NT2/D1 (cell line): Measurements from ENCODE around the gene RARG.

Source experiments
- SUZ12 ChIP-seq: IDR thresholded peaks from 2 replicates; pipeline ENCODE4 v1.6.1; 2011; ENCODE audit not compliant: insufficient read length, insufficient read depth; ENCODE audit errors: extremely low read depth
- YY1 ChIP-seq: IDR thresholded peaks from 2 replicates; pipeline ENCODE4 v1.6.1; 2011; ENCODE audit not compliant: insufficient read length, insufficient read depth

GRCh38 chr12:53235164-53235563 is 3.2 kb upstream of the RARG start:
- TF ChIP-seq SUZ12, result no peak
- no peak for TF ChIP-seq YY1
